NCI-H2029 treated with DMSO at 0.1 percent for 48 hours (cell line): Measurements from ENCODE around the gene THBS3.

Source experiments
- DNase-seq: peaks from one replicate; lab custom pipeline; 2025; lab: John Stamatoyannopoulos, UW

The THBS3 gene

DNA sequence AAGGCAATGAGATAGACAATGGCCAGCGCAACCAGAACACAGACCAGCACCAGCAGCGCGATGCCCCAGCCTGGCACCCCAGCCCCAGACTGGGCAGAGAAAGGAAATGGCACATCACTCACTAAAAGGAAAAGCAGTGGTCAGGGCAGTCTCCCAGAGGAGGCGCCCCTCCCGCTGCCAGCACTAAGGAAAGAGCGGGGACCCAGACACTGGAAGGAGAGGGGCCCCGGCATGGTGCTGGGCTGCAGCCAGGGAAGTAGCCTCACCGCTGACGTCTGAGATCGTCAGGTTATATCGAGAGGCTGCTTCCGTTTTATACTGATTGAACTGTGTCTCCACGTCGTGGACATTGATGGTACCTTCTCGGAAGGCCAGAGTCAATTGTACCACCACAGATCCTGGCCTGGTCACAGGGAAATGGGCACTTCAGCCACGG, 20.2 kb downstream of the THBS3 start:
- no peak for DNase-seq

DNA sequence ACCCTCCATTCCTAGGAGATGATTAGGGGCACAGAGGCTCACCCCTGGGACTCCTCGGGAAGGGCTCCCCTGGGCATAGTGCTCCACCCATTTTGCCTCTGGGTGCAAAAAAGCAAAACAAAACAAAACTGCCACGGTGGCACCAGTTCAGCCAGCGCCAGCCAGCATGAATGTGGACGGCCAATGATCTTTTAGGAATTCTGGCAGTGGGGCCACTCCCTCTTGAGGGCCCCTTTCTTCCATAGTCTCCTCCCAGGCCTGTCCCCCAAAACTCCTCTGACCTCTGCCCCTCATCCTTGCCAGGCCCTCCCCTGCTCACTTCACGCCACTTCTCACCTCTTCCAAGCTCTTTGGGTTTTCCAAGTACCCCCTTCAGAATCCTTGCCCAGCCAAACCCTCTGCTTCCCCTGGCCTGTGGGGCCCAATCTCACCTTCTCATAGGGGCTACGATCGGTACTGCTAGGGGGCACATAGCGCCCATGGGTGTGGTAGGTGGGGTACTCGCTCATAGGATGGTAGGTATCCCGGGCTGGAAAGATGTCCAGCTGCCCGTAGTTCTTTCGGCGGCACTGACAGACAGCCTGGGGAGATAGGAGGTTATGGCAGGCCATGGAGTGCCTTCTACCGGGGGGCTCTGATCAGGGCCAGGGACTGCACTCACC, 20.8 kb downstream of the THBS3 start:
- no peak for DNase-seq

DNA sequence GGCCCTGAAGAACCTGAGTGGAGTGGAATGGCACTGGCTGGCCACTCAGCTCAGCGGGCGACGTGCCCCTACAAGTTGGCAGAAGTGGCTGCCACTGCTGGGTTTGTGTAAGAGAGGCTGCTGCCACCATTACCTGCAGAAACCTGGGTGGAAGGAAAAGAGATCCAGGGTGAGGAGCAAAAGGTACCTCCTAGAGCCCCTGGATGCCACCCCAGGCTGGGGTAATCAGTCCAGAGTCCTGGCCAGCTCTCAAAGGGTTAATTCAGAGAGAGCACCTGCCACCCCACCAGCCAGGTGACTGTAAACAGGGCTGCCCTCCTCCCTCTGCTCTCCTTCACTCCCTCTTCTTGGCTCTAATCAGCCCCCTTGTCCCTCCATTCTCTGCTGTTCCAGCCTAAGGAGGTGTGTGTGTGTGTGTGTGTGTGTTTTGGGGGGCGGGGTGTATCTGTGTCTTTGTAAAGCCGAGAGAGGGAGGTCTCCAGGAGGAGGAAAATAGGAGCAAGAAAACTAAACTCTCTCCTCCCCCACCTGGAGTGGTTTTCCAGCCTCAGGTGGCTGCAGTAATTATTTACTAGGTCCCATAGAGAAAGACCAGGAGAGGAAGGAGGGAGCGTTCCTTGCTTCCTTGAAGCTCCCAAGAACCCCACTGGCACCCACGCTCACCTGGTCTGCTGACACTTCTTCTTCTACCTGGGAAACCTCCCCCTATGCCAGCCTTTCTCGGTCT, 21.5 kb downstream of the THBS3 start:
- DNase-seq = peak; percentile 45

DNA sequence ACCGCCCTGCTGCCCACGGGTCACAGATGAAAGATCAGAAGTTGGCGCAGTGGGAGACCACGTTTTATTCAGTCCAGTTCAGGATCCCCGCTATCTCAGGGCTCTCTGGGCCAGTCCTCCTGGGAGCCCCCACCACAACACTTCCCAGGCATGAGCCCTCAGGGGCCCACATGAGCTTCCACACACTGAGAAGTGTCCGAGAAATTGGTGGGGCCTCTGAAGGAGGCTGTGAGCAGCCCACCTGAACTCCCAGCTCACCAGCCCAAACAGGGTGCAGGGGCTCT, 22.0 kb downstream of the THBS3 start:
- DNase-seq = no peak

DNA sequence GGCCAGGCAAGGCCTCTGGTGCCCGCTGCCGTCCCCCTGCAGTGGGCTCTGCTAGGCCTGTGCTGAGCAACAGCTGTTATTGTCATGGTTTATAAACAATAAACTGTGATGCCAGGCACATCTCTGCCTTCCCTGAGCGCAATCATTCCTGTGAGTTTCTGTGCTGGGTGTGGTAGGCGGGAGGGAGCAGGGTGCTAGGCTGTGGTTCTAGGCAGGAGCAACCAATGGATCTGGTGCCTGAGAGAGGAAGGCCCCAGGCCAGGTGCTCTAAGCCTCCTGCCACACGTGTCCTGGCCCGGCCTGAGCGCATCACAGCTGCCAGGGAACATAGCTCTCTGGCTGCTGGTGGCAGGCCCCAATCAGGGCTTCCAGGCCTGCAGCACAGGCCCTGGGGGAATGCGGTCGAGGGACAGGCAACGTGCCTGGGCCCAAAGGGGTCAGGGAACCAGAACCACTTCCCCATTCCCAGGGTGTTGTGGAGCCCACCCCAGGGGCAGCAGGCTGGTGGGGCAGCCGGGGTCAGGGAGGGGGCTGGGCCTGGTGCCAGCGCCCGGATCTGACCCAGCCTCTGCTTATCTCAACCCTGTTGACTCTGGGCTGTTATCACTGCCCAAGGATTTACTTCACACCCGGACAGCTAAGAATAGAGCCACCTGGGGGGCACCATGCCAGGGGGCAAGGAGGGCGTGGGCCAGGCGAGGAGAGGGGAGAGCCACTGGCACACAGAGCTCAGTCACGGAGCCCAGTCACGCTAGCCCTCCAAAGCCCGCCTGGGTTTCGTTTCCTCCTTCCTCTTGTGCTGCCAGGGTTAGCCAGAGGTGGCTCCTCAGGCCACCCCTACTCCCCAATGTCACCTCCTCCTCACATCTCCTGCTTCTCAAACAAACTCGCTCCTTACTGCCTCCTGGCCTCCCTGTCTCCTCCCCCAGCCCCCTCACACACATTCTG, 22.6 kb downstream of the THBS3 start:
- no peak for DNase-seq

DNA sequence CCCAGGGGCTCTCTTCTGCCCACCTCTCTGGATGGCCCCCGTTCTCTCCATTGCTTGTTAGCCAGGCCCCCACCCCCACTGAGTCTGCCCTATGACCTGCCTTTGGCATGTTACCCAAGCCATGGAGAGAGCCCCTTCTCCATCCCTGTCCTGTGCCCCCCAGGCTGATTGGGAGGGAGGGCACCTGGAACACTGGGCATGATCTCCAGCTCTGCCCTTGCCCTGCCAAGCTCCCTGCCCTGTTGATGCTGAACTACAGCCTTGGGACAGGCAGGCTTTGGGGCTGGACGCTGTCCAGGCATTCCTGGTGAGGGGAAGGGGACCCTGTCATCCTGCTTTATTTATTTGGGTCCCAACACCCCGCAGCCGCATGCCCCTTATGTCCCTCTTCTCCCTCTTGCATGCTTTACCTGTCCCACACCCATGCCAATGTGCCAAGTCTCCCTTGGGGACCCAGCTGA, 23.3 kb downstream of the THBS3 start:
- no peak for DNase-seq

DNA sequence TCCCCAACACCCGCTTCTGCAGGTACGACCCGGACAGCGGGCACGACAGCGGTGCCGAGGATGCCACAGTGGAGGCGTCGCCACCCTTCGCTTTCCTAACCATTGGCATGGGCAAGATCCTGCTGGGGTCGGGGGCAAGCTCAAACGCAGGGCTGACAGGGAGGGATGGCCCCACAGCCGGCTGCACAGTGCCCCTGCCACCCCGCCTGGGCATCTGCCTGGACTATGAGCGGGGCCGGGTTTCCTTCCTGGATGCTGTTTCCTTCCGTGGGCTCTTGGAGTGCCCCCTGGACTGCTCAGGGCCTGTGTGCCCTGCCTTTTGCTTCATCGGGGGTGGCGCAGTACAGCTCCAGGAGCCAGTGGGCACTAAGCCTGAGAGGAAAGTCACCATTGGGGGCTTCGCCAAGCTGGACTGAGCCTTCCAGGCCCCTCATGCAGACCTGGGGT, 23.9 kb downstream of the THBS3 start:
- no peak for DNase-seq

DNA sequence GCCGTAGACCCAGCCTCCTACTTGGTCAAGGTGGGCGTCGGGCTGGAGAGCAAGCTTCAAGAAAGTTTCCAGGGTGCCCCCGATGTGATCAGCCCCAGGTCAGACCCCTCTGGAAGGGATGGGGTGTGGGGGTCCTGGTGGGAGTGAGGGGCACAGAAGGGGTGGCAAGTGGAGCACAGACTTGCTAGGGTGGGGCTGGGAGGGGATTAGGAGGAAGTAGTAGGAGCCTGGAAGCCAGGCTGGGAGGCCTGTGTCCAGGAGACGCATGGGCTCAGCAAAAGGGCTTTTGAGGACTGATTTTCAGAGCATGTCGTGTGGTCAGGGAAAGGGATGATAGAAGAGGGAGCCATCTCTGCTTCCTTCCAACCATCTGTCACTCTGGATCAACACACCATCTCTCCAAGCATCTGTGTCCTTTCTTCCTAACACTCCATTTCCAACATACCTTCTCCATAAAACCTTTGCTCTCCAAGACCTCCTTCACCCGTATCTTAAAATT, 25.6 kb downstream of the THBS3 start:
- no peak for DNase-seq

DNA sequence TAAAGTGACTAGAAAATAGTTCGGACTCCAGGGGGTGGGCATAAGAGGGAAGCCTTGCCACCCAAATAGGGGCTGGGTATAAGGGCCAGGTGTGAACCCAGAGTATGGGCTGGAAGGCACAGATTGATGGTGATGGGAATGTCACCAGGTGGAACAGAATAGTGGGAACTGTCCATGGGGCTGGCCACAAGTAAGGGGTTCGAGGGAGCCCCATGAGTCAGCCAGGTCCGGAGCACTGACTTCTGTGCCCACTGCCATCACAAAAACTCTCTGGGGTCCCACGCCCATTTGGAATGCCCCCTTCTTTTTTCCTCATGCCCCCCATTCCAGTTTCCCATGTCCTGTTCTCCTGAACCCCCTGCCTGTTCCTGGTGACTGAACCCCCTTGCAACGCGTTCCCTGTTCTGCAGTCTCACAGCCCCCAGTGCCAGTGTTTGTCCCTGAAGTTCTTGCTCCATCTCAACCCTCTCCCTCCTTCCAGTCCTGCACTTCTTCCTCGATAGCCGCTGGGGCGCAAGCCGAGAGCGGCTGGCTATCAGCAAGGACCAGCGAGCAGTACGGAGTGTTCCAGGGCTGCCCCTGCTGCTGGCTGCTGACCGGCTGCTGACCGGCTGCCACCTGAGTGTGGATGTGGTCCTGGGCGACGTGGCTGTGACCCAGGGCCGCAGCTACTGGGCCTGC, 26.2 kb downstream of the THBS3 start:
- no peak for DNase-seq

DNA sequence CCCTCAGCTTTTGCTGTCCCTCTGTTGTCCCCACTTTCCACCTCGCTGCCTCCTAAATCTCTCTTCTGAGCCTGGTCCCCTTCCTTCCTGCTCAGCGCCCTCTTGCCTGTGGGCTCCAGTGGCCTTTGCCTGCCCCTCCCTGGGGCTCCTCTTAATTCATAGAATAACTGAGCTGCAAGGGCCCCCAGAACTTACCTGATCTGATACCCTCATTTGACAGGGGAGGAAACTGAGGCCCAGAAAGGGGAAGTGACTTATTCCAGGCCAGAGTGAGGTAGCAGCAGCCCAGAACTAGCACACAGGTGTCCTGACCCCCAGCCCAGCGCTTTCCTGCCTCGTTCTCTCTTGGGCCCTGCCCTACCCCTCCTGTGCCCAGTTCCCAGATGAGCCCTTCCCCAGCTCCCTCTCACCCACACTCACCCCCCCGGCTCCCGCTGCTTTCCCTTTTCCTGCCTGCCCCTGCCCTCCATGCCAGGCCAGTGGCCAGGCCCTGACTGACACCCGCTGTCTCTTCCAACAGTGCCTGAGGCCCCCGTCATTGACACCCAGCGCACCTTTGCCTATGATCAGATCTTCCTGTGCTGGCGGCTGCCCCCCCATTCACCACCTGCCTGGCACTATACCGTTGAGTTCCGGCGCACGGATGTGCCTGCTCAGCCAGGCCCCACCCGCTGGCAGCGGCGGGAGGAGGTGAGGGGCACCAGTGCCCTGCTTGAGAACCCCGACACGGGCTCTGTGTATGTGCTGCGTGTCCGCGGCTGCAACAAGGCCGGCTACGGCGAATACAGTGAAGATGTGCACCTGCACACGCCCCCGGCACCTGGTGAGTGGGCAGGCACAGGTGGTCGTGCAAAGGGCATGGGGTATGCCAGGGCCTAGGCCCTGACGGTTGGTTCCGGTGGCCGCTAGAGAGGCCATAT, 28.3 kb downstream of the THBS3 start:
- no peak for DNase-seq

DNA sequence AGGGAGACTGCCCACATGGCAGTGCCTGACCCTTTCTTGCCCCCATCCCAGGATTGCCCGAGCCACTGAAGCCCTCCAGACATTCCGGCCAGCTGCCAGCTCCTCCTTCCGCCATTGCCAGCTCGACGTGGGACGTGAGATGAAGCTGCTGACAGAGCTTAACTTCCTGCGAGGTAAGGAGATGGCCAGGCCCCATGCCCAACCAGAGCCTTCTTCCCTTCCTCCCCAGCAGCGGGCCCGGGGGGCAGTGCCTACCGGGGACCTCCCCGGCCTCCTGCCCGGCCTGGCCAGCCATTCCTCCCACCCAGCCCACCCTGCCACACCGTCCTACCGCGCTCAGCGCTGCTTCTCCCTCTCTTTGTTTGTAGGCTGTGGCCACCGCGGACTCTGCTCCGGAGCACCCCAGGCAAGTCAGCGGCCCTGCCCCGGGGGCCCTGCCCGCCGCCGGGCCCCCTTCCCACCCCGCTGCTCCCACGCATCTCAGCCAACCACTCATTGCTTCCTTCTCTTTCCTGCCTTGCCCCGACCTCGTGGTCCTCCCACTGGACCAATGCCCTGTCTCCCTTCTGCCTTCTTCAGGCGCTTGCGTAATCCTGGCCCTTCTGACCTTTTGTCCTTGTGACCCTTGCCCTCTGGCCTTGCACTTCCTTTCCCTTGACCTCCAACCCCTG, 29.1 kb downstream of the THBS3 start:
- DNase-seq = no peak

DNA sequence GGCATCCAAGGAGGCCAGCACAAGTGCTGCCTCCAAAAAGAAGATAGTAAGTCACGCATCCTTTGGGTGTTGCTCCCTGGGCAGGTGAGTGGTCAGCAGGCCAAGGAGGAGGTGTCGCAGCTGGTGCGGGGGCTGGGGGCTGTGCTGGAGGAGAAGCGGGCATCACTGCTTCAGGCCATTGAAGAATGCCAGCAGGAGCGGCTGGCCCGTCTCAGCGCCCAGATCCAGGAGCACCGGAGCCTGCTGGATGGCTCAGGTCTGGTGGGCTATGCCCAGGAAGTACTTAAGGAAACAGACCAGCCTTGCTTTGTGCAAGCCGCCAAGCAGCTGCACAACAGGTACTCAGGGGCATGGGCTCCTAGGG, 29.8 kb downstream of the THBS3 start:
- no peak for DNase-seq

DNA sequence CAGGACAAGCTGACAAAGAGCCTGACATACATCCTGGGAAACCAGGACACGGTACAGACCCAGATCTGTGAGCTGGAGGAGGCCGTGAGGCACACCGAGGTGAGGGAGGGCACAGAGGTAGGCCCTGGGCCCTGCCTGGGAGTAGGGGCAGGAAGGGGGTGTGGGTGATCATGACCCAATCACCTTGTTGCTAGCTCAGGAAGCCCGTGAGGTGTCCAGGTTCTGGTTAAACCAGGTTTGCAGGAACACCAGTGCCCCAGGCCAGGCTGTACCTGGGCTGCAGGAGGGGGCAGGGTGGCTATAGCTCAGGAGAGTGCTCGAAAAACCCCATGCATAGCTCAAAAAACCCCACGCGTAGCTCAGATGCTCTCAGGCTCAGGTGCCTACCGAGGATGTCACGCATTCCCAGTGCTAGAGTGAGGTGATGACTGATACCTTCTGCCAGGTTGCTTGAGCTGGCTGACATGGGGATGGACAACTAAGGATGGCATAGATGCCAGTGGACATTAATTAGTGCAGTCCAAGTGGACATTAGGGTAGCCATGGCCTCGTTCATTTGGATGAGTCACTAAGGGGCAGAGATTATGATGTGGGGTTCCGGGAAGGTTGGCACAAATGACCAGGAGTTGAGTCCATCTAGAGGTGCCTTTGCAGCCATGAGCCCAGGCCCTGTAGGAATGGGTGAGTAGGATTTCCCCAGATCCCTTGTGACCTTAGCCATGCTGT, 30.3 kb downstream of the THBS3 start:
- no peak for DNase-seq

DNA sequence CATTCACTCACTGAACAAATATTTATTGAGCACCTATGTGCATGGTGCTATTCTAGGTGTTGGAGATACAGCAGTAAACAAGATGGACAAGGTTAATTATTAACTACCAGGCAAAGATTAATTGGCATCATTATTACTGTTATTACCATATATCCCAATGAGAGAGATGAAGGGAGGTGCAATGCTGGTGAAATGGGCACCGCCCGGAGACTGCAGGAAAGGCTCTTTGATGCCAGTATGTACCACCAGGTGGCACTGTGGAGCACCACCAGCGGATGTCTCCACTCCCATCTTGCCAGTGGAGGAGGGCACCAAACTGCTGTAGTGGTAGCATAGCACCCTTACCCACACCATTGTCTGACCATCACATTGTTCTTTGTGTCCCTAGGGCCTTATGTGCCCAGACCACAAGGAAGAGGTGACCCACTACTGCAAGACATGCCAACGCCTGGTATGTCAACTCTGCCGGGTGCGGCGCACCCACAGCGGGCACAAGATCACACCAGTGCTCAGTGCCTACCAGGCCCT, 31.1 kb downstream of the THBS3 start:
- peak; percentile 73 for DNase-seq

DNA sequence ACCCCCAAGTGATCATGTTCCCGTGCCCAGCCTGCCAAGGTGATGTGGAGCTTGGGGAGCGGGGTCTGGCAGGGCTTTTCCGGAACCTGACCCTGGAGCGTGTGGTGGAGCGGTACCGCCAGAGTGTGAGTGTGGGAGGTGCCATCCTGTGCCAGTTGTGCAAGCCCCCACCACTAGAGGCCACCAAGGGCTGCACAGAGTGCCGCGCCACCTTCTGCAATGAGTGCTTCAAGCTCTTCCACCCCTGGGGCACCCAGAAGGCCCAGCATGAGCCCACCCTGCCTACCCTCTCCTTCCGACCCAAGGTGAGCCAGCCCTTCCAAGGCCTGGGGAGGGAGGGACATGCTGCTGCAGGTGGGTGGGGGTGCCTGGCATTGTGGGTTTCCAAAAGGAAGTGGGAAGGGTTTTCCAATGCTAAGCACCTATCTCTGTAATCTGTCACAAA, 31.7 kb downstream of the THBS3 start:
- no peak for DNase-seq

DNA sequence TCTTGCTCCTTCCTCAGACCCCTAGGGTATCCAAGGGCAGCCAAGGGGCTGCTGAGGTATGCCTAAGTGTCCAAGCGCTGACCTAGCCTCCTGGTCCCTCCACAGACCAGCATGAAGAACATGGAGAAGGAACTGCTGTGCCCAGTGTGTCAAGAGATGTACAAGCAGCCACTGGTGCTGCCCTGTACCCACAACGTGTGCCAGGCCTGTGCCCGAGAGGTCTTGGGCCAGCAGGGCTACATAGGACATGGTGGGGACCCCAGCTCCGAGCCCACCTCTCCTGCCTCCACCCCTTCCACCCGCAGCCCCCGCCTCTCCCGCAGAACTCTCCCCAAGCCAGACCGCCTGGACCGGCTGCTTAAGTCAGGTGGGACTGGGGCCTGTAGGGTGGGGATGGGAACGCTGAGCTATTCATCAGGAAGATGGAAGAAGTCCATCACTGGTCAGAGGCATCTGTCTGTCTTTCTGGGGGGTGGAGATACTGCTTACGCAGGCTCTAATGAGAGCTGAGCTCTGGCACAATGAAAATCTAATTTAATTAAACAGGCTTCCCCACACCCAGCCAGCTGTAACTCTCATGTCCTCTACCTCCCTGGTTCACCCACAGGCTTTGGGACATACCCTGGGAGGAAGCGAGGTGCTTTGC, 32.3 kb downstream of the THBS3 start:
- no peak for DNase-seq

DNA sequence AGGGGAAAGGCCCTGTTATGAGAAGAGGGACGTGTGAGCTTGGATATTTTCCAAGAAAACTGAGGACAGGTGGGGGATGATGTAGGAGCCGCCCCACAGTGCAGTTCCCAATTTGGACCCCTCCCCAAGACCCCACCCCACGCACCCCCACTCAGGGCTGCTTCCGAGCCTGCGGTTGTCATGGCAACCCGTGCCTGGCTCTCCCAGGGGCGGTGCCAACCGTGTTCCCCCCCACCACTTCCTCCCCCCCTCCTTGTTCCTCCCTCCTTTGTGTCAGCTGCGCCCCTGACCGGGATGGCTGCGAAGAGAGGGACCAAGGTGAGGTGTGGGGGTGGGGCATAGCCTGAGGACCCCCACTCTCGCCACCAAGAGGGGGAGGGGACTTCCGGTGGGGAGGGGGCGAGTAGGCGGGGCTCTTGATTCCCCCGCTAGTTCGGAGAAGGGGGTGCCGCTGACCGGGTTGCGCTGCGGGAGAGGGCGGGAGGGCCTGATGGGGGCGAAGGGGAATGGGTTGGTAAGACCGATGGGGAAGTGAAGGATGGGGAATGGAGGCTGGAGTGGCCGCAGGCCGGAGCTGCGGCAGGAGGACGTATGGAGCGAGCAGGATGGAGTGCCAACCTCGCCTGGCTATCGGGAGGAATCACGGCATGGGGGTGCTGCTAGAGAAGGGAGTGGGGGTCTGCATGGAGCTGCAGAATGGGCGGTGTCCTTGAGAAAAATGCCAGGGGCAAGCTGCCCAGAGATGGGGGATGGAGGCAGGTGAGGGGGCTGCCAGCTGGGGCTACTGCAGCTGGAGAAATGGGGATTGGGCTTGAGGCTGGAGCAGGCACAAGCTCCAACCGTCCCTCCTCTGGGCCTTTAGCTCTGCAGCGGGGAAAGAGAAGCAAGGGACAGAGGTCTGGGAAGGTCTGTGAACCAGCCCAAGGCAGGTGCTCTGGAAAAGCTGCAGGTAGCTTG, 33.1 kb downstream of the THBS3 start:
- DNase-seq = no peak
